Breast epithelium (tissue), 3 donors: ENCODE results near the gene CLK2.

Experiments used
- CTCF ChIP-seq, 3 donors: fragments of 450-650 bp; IDR thresholded peaks; one replicate each; pipeline ENCODE4 v1.5.1; 2016 to 2017; ENCODE audit warnings: antibody characterized with exemption in 3 of 3, mild to moderate bottlenecking in 3 of 3, moderate library complexity in 3 of 3
- POLR2A ChIP-seq: fragments of 450-650 bp; IDR thresholded peaks from one replicate; pipeline ENCODE4 v1.6.1; 2016; ENCODE audit warnings: antibody characterized with exemption, mild to moderate bottlenecking, moderate library complexity
- POLR2AphosphoS5 ChIP-seq, 3 donors: sonication (generic); formaldehyde crosslinking; IDR thresholded peaks; one replicate each; pipeline ENCODE4 v1.6.1; 2017; ENCODE audit warnings: antibody characterized with exemption in 3 of 3

- no peak for TF ChIP-seq POLR2AphosphoS5 (IDR thresholded peaks at IDR 0.05)
- no peak for TF ChIP-seq CTCF (IDR thresholded peaks at IDR 0.05)
- TF ChIP-seq POLR2A = no peak
Measured at GRCh38 chr1:155304558-155305063, 31.3 kb upstream of the CLK2 start.
